ENCODE data around the gene BMPR1A.

DNA sequence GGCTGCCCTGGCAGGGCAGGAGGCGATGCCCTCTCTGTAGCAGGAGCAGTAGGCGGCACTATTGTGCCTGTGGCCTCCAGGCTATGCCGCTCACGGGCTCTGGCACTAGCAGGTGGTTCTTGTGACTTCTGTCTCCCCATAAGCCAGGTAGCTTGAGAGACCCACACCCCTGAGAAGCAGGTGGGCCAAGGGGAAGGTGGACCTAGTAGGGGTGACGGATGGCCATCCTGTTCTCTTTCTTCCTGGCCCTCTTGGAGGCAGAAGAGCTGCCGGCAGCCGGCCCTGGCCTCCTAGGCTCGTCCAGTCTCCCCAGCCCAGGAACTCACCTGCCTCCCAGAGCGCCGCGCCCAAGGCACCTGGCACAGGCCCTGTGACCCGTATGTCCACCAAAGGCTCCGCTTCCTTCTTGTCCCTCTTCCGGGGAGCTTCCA, 185.6 kb downstream of the BMPR1A start:
- TF ChIP-seq, protein P1, sequence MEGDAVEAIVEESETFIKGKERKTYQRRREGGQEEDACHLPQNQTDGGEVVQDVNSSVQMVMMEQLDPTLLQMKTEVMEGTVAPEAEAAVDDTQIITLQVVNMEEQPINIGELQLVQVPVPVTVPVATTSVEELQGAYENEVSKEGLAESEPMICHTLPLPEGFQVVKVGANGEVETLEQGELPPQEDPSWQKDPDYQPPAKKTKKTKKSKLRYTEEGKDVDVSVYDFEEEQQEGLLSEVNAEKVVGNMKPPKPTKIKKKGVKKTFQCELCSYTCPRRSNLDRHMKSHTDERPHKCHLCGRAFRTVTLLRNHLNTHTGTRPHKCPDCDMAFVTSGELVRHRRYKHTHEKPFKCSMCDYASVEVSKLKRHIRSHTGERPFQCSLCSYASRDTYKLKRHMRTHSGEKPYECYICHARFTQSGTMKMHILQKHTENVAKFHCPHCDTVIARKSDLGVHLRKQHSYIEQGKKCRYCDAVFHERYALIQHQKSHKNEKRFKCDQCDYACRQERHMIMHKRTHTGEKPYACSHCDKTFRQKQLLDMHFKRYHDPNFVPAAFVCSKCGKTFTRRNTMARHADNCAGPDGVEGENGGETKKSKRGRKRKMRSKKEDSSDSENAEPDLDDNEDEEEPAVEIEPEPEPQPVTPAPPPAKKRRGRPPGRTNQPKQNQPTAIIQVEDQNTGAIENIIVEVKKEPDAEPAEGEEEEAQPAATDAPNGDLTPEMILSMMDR (IDR thresholded peaks at IDR 0.05): no peak
- TF ChIP-seq ZFX (IDR thresholded peaks at IDR 0.05; ENCODE audit: borderline replicate concordance): no peak
